SK-N-SH treated with all-trans-retinoic acid at 6 μM for 48 hours (cell line): ENCODE measurements around the gene CFAP251.
A peak's percentile ranks its signal among the peaks of the same experiment; 100 is the strongest.

Experiments used
- ATAC-seq: fragments of 200-7000 bp; cut with Tn5 transposase; 3 replicates; pipeline ENCODE4 v1.9.1; 2020; ENCODE audit warnings: mild to moderate bottlenecking, moderate library complexity
- ARNTL ChIP-seq: fragments of 450-650 bp; formaldehyde crosslinking; IDR thresholded peaks from 2 replicates; pipeline ENCODE4 v1.5.0; 2020; ENCODE audit warnings: low read depth, mild to moderate bottlenecking, moderate library complexity, borderline replicate concordance
- BACH2 ChIP-seq: fragments of 250-450 bp; sonication (Bioruptor Pico); IDR thresholded peaks from 2 replicates; pipeline ENCODE4 v1.9.0; 2021; ENCODE audit warnings: mild to moderate bottlenecking, borderline replicate concordance
- CREB5 ChIP-seq: fragments of 250-450 bp; sonication (Bioruptor Pico); IDR thresholded peaks from 2 replicates; pipeline ENCODE4 v1.5.1; 2020; ENCODE audit warnings: low read depth, mild to moderate bottlenecking, moderate library complexity
- CSDC2 ChIP-seq: fragments of 250-450 bp; sonication (Bioruptor Pico); IDR thresholded peaks from 2 replicates; pipeline ENCODE4 v1.5.0; 2020; ENCODE audit warnings: mild to moderate bottlenecking, moderate library complexity
- CSRNP3 ChIP-seq: fragments of 250-450 bp; sonication (Bioruptor Pico); IDR thresholded peaks from 2 replicates; pipeline ENCODE4 v1.5.1; 2021; ENCODE audit warnings: mild to moderate bottlenecking, moderate library complexity
- ESRRG ChIP-seq: fragments of 250-450 bp; sonication (Bioruptor Pico); IDR thresholded peaks from 2 replicates; pipeline ENCODE4 v1.6.1; 2021; ENCODE audit warnings: mild to moderate bottlenecking
- GLIS3 ChIP-seq: fragments of 250-450 bp; sonication (Bioruptor Pico); IDR thresholded peaks from 2 replicates; pipeline ENCODE4 v1.5.0; 2020; ENCODE audit warnings: mild to moderate bottlenecking, moderate library complexity
- ISL1 ChIP-seq: fragments of 250-450 bp; sonication (Bioruptor Pico); IDR thresholded peaks from 2 replicates; pipeline ENCODE4 v2.1.2; 2022; ENCODE audit warnings: mild to moderate bottlenecking, moderate library complexity
- OSR1 ChIP-seq: fragments of 250-450 bp; sonication (Bioruptor Pico); IDR thresholded peaks from 2 replicates; pipeline ENCODE4 v1.8.0; 2022; ENCODE audit warnings: moderate library complexity, mild to moderate bottlenecking, inconsistent platforms
- PATZ1 ChIP-seq: fragments of 250-450 bp; sonication (Bioruptor Pico); IDR thresholded peaks from 2 replicates; pipeline ENCODE4 v1.8.0; 2020; ENCODE audit warnings: mild to moderate bottlenecking, moderate library complexity, borderline replicate concordance
- POU6F1 ChIP-seq: fragments of 250-450 bp; sonication (Bioruptor Pico); IDR thresholded peaks from 2 replicates; pipeline ENCODE4 v1.8.0; 2021; ENCODE audit warnings: low read depth, mild to moderate bottlenecking, moderate library complexity, borderline replicate concordance
- PPARA ChIP-seq: fragments of 250-450 bp; sonication (Bioruptor Pico); IDR thresholded peaks from 2 replicates; pipeline ENCODE4 v1.5.0; 2020; ENCODE audit warnings: mild to moderate bottlenecking, borderline replicate concordance
- RARB ChIP-seq: fragments of 250-450 bp; sonication (Bioruptor Pico); IDR thresholded peaks from 2 replicates; pipeline ENCODE4 v1.8.0; 2021; ENCODE audit warnings: mild to moderate bottlenecking, moderate library complexity
- SNAI2 ChIP-seq: fragments of 250-450 bp; sonication (Bioruptor Pico); IDR thresholded peaks from 2 replicates; pipeline ENCODE4 v1.5.0; 2020; ENCODE audit warnings: mild to moderate bottlenecking, moderate library complexity
- TCF4 ChIP-seq: fragments of 250-450 bp; sonication (Bioruptor Pico); IDR thresholded peaks from 2 replicates; pipeline ENCODE4 v1.8.0; 2021; ENCODE audit warnings: mild to moderate bottlenecking, moderate library complexity, borderline replicate concordance
- TOX ChIP-seq: fragments of 250-450 bp; sonication (Bioruptor Pico); IDR thresholded peaks from 2 replicates; pipeline ENCODE4 v1.8.0; 2021; ENCODE audit warnings: mild to moderate bottlenecking, moderate library complexity, borderline replicate concordance
- TSHZ2 ChIP-seq: fragments of 250-450 bp; sonication (Bioruptor Pico); IDR thresholded peaks from 2 replicates; pipeline ENCODE4 v1.5.0; 2020; ENCODE audit warnings: mild to moderate bottlenecking, moderate library complexity
- ZFP3 ChIP-seq: fragments of 250-450 bp; sonication (Bioruptor Pico); IDR thresholded peaks from 2 replicates; pipeline ENCODE4 v1.5.0; 2020; ENCODE audit warnings: mild to moderate bottlenecking, moderate library complexity
- ZFP30 ChIP-seq: fragments of 450-650 bp; formaldehyde crosslinking; IDR thresholded peaks from 2 replicates; pipeline ENCODE4 v1.5.0; 2022; ENCODE audit warnings: mild to moderate bottlenecking, moderate library complexity
- ZNF565 ChIP-seq: fragments of 450-650 bp; formaldehyde crosslinking; conservative IDR thresholded peaks from 2 replicates; pipeline ENCODE4 v1.5.0; 2020; ENCODE audit warnings: low read depth, mild to moderate bottlenecking, moderate library complexity
- ZNF70 ChIP-seq: fragments of 450-650 bp; formaldehyde crosslinking; IDR thresholded peaks from 2 replicates; pipeline ENCODE4 v1.5.0; 2020; ENCODE audit warnings: mild to moderate bottlenecking, moderate library complexity

The CFAP251 gene

GRCh38 chr12:121955258-121956237 is 37.2 kb downstream of the CFAP251 start:
- peak; percentile 56; the same call in 1 of the 3 replicates for ATAC-seq
- TF ChIP-seq OSR1 (CRISPR knock-in tag) = no peak
- TF ChIP-seq SNAI2 = no peak
- TF ChIP-seq TCF4 (CRISPR knock-in tag) = no peak
- no peak for TF ChIP-seq ESRRG
- no peak for TF ChIP-seq CREB5 (CRISPR knock-in tag)
- TF ChIP-seq TOX = no peak
- TF ChIP-seq GLIS3 (CRISPR knock-in tag) = no peak
- TF ChIP-seq ZNF565 (CRISPR knock-in tag) = no peak
- no peak for TF ChIP-seq BACH2
- no peak for TF ChIP-seq PATZ1
- no peak for TF ChIP-seq CSRNP3
- TF ChIP-seq RARB (CRISPR knock-in tag) = no peak
- TF ChIP-seq ZFP3 = no peak
- TF ChIP-seq CSDC2 (CRISPR knock-in tag) = no peak

- ATAC-seq = no peak
- no peak for TF ChIP-seq TOX
Measured at GRCh38 chr12:121957861-121958515, 39.6 kb downstream of the CFAP251 start.

GRCh38 chr12:121958541-121959240 is 40.3 kb downstream of the CFAP251 start:
- TF ChIP-seq TSHZ2 (CRISPR knock-in tag) (no peak), ZNF70 (CRISPR knock-in tag) (no peak), TCF4 (CRISPR knock-in tag) (no peak), ISL1 (CRISPR knock-in tag) (no peak), TOX (no peak), ZFP30 (CRISPR knock-in tag) (no peak), PPARA (no peak), CSDC2 (CRISPR knock-in tag) (no peak)
- ATAC-seq = no peak

GRCh38 chr12:121960541-121960940 is 42.1 kb downstream of the CFAP251 start:
- no peak for ATAC-seq
- TF ChIP-seq CREB5 (CRISPR knock-in tag) = no peak
- no peak for TF ChIP-seq ZNF70 (CRISPR knock-in tag)
- no peak for TF ChIP-seq ESRRG
- no peak for TF ChIP-seq ARNTL
- no peak for TF ChIP-seq OSR1 (CRISPR knock-in tag)
- TF ChIP-seq GLIS3 (CRISPR knock-in tag) = no peak
- no peak for TF ChIP-seq POU6F1
- no peak for TF ChIP-seq CSRNP3
